ENCODE measurements around the gene C4orf50.
"Not testable (repeated sequence)": the region's sequence is repeated elsewhere in the genome, so short reads cannot be mapped to it uniquely, and the experiment has no call there.

C4orf50 gene

GRCh38 chr4:5885733-5886132 lies 132.5 kb downstream of the C4orf50 start:
- DNase-seq = no peak

GRCh38 chr4:5884796-5885195 lies 133.4 kb downstream of the C4orf50 start:
- DNase-seq = no peak

- no peak for DNase-seq
Measured at GRCh38 chr4:5883916-5884315, 134.3 kb downstream of the C4orf50 start.

GRCh38 chr4:5882947-5883346 lies 135.3 kb downstream of the C4orf50 start:
- no peak for DNase-seq

DNA sequence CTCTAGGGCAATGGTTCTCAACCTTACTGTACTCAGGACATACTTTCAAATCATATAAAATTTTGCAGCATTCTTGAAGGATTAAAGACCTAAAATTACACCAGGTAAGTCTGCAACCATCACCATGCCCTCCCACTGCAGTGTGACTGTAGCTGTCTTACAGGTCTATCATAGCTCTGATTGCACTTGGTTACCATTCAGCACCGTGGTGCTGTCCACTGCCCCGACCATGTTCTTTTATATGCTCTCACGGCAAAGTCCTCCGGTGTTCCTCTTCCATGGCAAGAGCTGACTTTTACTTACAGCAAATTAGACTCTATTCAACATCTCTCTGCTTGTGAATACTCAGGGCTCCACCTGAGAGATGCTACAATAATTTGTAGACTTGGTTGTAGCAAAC lies 136.9 kb downstream of the C4orf50 start:
- DNase-seq = no peak

- DNase-seq = no peak
Measured at GRCh38 chr4:5878359-5878758, 139.9 kb downstream of the C4orf50 start.

DNA sequence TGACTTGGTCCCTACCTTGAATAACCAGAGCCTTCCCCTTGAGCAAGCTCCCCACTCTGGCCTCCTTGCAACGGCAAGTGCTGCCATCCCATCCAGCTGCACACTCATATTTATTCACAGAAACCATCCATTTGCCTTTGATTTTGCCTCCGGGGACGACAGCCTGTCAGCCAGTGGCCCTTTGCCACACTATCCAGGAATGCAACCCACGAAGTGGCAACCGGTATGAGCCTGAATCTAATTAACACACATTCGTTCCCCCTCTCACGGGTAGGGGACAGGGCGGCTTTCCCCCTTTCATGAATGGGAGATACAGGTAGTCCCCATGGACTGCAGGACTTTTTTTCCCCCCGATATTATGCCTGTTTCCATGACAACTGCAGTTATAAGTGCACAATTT lies 140.8 kb downstream of the C4orf50 start:
- no peak for DNase-seq

- DNase-seq = no peak
Measured at GRCh38 chr4:5874811-5875449, 143.3 kb downstream of the C4orf50 start.

GRCh38 chr4:5870701-5871100 lies 147.5 kb downstream of the C4orf50 start:
- DNase-seq = no peak

- no peak for DNase-seq
Measured at GRCh38 chr4:5869966-5870619, 148.1 kb downstream of the C4orf50 start.

- no peak for DNase-seq
Measured at GRCh38 chr4:5867866-5868265, 150.4 kb downstream of the C4orf50 start.

GRCh38 chr4:5866841-5867813 lies 151.1 kb downstream of the C4orf50 start:
- DNase-seq = no peak

GRCh38 chr4:5865896-5866599 lies 152.2 kb downstream of the C4orf50 start:
- no peak for DNase-seq

DNA sequence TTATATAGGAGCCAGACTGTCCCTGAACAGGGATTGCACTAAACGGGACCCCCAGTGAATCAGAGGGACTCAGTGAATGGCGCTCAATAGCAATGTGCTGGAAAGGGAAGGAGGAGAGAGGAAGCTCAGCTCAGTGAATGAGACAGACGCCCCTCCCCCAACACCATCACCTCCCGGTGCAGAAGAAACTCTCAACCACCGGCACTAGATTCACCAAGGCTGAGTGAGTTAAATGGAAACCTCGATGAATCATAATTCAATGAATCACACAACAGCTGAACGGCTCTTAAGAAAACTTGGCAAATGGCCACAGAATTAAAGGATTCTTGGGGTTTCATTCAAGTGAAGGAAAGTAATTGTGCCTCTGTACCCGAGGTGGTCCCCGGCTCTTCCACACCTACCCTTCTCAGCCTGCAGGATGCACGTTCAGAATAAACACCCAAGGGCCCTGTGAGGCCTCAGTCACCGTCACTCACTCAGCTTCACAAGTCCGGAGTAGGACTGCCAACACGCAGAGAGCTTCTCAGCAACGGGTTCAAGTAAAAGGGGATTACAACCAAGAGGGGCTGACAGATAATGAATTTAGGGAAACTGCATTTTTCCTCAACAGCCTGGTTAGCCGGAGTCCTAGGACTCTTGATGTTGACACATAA lies 154.6 kb downstream of the C4orf50 start:
- DNase-seq = no peak

- no peak for DNase-seq
Measured at GRCh38 chr4:5858020-5858769, 160.0 kb downstream of the C4orf50 start.

DNA sequence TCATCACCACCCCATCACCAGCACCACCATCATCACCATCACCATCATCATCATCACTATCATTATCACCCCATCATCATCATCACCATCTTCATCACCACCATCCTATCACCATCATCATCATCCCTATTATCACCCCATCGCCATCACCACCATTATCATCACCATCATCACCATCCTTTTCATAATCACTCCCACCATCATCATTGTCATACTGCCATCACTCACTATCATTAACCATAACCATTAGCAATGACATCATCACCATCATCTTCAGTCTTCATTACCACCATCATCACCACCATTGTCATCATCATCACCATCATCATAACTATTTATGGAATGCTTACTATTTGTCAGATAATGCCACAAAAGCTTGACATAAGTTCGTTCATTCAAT lies 161.0 kb downstream of the C4orf50 start:
- no peak for DNase-seq

DNA sequence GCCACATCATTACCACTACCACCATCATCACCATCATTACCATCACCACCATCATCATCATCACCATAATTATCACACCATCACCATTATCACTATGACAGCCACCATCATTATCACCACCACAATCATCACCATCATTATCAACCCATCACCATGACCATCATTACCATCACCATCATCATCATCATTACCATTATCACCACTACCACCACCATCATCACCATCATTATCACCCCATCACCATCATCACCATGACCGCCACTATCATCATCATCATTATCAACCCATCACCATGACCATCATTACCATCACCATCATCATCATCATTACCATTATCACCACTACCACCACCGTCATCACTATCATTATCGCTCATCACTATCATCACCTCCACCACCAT lies 161.9 kb downstream of the C4orf50 start:
- not testable (repeated sequence) for DNase-seq

- no peak for DNase-seq
Measured at GRCh38 chr4:5854929-5855328, 163.3 kb downstream of the C4orf50 start.

DNA sequence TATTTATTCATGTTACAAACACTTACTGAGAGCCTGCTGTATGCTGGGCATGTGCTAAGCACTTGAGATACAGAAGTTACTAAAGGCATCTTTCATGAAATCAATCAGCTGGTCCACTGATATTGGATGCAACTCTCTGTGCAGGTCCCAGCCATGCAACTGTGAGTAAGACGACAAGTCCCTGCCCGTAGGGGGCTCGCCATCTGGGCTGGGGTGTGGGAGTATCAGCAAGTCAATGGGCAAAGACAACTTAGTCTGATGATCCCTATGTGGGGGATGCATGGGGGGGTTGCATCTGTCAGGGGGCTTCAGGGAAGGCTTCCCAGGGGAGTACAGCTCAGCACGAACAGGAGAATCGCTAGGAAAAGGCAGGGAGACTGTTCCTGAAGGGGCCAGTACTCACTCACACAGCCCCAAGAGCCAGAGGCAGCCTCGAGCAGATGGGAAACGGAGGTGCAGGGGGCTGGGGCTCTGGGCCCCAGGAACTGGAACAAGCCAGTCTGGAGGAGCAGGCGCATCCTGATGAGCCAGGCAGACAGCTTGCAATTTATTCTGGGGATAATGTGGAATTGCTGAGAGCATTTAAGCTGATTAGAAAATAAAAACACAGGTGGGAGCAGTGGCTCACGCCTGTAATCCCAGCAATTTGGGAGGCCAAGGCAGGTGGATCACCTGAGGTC lies 165.6 kb downstream of the C4orf50 start:
- DNase-seq = no peak

GRCh38 chr4:5851637-5852301 lies 166.5 kb downstream of the C4orf50 start:
- DNase-seq = no peak
